WTC11 (cell line): ENCODE results near the gene CHD9. TPM values are rescaled to one million over a fixed set of nuclear protein-coding genes. Genes with fewer than 3 reads are reported as not detected.

ENCODE experiments used
- ATAC-seq: fragments of 200-7000 bp; cut with Tn5 transposase; 2 replicates; pipeline ENCODE4 v1.10.0; 2021; ENCODE audit warnings: mild to moderate bottlenecking, moderate library complexity
- CTCF ChIA-PET: fragments of 300-600 bp; sonication (Branson Sonifier 250); formaldehyde crosslinking; loops from one replicate; lab custom pipeline; 2021; ENCODE audit warnings: antibody characterized with exemption; lab: Charles Lee
- POLR2A ChIA-PET: fragments of 350-600 bp; sonication (Branson Sonifier 250); formaldehyde crosslinking; loops from one replicate; lab custom pipeline; 2021; ENCODE audit warnings: antibody characterized with exemption; lab: Charles Lee
- DNase-seq: peaks from one replicate; pipeline ENCODE4 v3.0.0; 2021; ENCODE audit warnings: low spot score
- H3K27ac Mint-ChIP-seq: 2 replicates; pipeline ENCODE4 v1.8.0; 2021; ENCODE audit warnings: mixed read lengths
- H3K27me3 Mint-ChIP-seq: 2 replicates; pipeline ENCODE4 v1.8.0; 2021; ENCODE audit warnings: low read depth, mild to moderate bottlenecking, moderate library complexity, mixed read lengths
- H3K36me3 Mint-ChIP-seq: 2 replicates; pipeline ENCODE4 v1.8.0; 2021; ENCODE audit warnings: mixed read lengths
- H3K4me1 Mint-ChIP-seq: 2 replicates; pipeline ENCODE4 v1.8.0; 2022; ENCODE audit warnings: mixed read lengths
- H3K4me3 Mint-ChIP-seq: 2 replicates; pipeline ENCODE4 v1.8.0; 2021; ENCODE audit warnings: mild to moderate bottlenecking, moderate library complexity, mixed read lengths
- H3K9me3 Mint-ChIP-seq: 2 replicates; pipeline ENCODE4 v1.8.0; 2021; ENCODE audit warnings: mixed read lengths
- ATF2 ChIP-seq: sonication (generic); formaldehyde crosslinking; IDR thresholded peaks from 2 replicates; pipeline ENCODE4 v1.8.1; 2022; ENCODE audit warnings: low read depth, missing genetic modification reagents, borderline replicate concordance
- ELF4 ChIP-seq: sonication (generic); formaldehyde crosslinking; IDR thresholded peaks from 2 replicates; pipeline ENCODE4 v1.8.1; 2022; ENCODE audit warnings: low read depth, mild to moderate bottlenecking, moderate library complexity, missing genetic modification reagents
- FOXJ3 ChIP-seq: sonication (generic); formaldehyde crosslinking; IDR thresholded peaks from 2 replicates; pipeline ENCODE4 v1.9.0; 2021; ENCODE audit warnings: missing genetic modification reagents, mild to moderate bottlenecking, borderline replicate concordance
- GTF2I ChIP-seq: fragments of 250-450 bp; sonication (Bioruptor Pico); conservative IDR thresholded peaks from 2 replicates; pipeline ENCODE4 v1.4.0; 2021; ENCODE audit warnings: mild to moderate bottlenecking
- HMGXB4 ChIP-seq: sonication (generic); formaldehyde crosslinking; IDR thresholded peaks from 2 replicates; pipeline ENCODE4 v1.8.1; 2023; ENCODE audit warnings: mild to moderate bottlenecking, moderate library complexity, missing genetic modification reagents
- JAZF1 ChIP-seq: fragments of 250-450 bp; sonication (Bioruptor Pico); IDR thresholded peaks from 2 replicates; pipeline ENCODE4 v1.9.0; 2021; ENCODE audit warnings: moderate library complexity, mild to moderate bottlenecking, inconsistent platforms
- MAX ChIP-seq: sonication (generic); formaldehyde crosslinking; IDR thresholded peaks from 2 replicates; pipeline ENCODE4 v1.8.0; 2022; ENCODE audit warnings: mild to moderate bottlenecking, missing genetic modification reagents
- NFYB ChIP-seq: sonication (generic); formaldehyde crosslinking; conservative IDR thresholded peaks from 2 replicates; pipeline ENCODE4 v1.8.0; 2022; ENCODE audit warnings: low read depth, missing genetic modification reagents
- NR1H2 ChIP-seq: sonication (generic); formaldehyde crosslinking; IDR thresholded peaks from 2 replicates; pipeline ENCODE4 v1.9.0; 2021; ENCODE audit warnings: mild to moderate bottlenecking, moderate library complexity, missing genetic modification reagents
- OVOL2 ChIP-seq: fragments of 250-450 bp; sonication (Bioruptor Pico); IDR thresholded peaks from 2 replicates; pipeline ENCODE4 v1.9.0; 2021; ENCODE audit warnings: mild to moderate bottlenecking, borderline replicate concordance
- PREB ChIP-seq: sonication (generic); formaldehyde crosslinking; IDR thresholded peaks from 2 replicates; pipeline ENCODE4 v1.8.1; 2022; ENCODE audit warnings: mild to moderate bottlenecking, missing genetic modification reagents, moderate library complexity, borderline replicate concordance
- SMAD3 ChIP-seq: sonication (generic); formaldehyde crosslinking; IDR thresholded peaks from 2 replicates; pipeline ENCODE4 v1.8.0; 2022; ENCODE audit warnings: missing genetic modification reagents, mild to moderate bottlenecking, borderline replicate concordance
- SMAD4 ChIP-seq: sonication (generic); formaldehyde crosslinking; IDR thresholded peaks from 2 replicates; pipeline ENCODE4 v1.8.0; 2022; ENCODE audit warnings: mild to moderate bottlenecking, missing genetic modification reagents
- TEAD4 ChIP-seq: sonication (generic); formaldehyde crosslinking; IDR thresholded peaks from 2 replicates; pipeline ENCODE4 v1.8.0; 2022; ENCODE audit warnings: mild to moderate bottlenecking, missing genetic modification reagents
- USF1 ChIP-seq: sonication (generic); formaldehyde crosslinking; IDR thresholded peaks from 2 replicates; pipeline ENCODE4 v1.8.0; 2022; ENCODE audit warnings: mild to moderate bottlenecking, missing genetic modification reagents
- ZBTB21 ChIP-seq: sonication (generic); formaldehyde crosslinking; IDR thresholded peaks from 2 replicates; pipeline ENCODE4 v1.8.1; 2023; ENCODE audit warnings: mild to moderate bottlenecking, missing genetic modification reagents, borderline replicate concordance
- ZBTB43 ChIP-seq: sonication (generic); formaldehyde crosslinking; IDR thresholded peaks from 2 replicates; pipeline ENCODE4 v1.8.1; 2023; ENCODE audit warnings: mild to moderate bottlenecking, missing genetic modification reagents
- ZNF138 ChIP-seq: sonication (generic); formaldehyde crosslinking; conservative IDR thresholded peaks from 2 replicates; pipeline ENCODE4 v1.8.1; 2022; ENCODE audit warnings: mild to moderate bottlenecking, moderate library complexity, missing genetic modification reagents
- ZNF317 ChIP-seq: sonication (generic); formaldehyde crosslinking; IDR thresholded peaks from 2 replicates; pipeline ENCODE4 v1.8.1; 2023; ENCODE audit warnings: low read depth, mild to moderate bottlenecking, moderate library complexity, missing genetic modification reagents, borderline replicate concordance
- ZNF396 ChIP-seq: fragments of 250-450 bp; sonication (Bioruptor Pico); IDR thresholded peaks from 2 replicates; pipeline ENCODE4 v1.8.0; 2021; ENCODE audit warnings: mild to moderate bottlenecking, moderate library complexity, borderline replicate concordance
- ZNF423 ChIP-seq: fragments of 250-450 bp; sonication (Bioruptor Pico); IDR thresholded peaks from 2 replicates; pipeline ENCODE4 v2.1.2; 2022; ENCODE audit warnings: mild to moderate bottlenecking, moderate library complexity
- ZNF425 ChIP-seq: fragments of 250-450 bp; sonication (Bioruptor Pico); conservative IDR thresholded peaks from 2 replicates; pipeline ENCODE4 v1.9.0; 2021; ENCODE audit warnings: mild to moderate bottlenecking
- ZNF512 ChIP-seq: sonication (generic); formaldehyde crosslinking; IDR thresholded peaks from 2 replicates; pipeline ENCODE4 v1.8.1; 2022; ENCODE audit warnings: missing genetic modification reagents, borderline replicate concordance
- ZSCAN18 ChIP-seq: fragments of 250-450 bp; sonication (Bioruptor Pico); IDR thresholded peaks from 2 replicates; pipeline ENCODE4 v2.1.2; 2022; ENCODE audit warnings: mild to moderate bottlenecking, moderate library complexity
- total RNA-seq: library from RNA; stranded (reverse); gene quantifications from 3 replicates; pipeline ENCODE4 v1.2.3, GENCODE V29; 2021

The CHD9 gene
- total RNA-seq, 1 experiment from 2014 or later: 31.3 TPM

GRCh38 chr16:53058882-53059281 is 4.1 kb downstream of the CHD9 start:
- Mint-ChIP-seq H3K27me3 (no peaks in the 10 kb centered on the region), H3K4me1 (peaks cover 40% of the 10 kb centered on the region), H3K36me3 (no peaks in the 10 kb centered on the region), H3K27ac (peak overlapping the region; percentile 90), H3K4me3 (no peak overlapping the region), H3K9me3 (no peaks in the 10 kb centered on the region)
- ChIA-PET POLR2A (no interaction called here), CTCF (no interaction called here)
- no peak for DNase-seq
- no peak for TF ChIP-seq USF1 (CRISPR knock-in tag)
- no peak for TF ChIP-seq SMAD3 (CRISPR knock-in tag)
- no peak for TF ChIP-seq ZSCAN18
- no peak for TF ChIP-seq JAZF1 (CRISPR knock-in tag)
- no peak for TF ChIP-seq OVOL2 (CRISPR knock-in tag)
- TF ChIP-seq NR1H2 (CRISPR knock-in tag): no peak
- TF ChIP-seq ZBTB43 (CRISPR knock-in tag): no peak
- TF ChIP-seq GTF2I: no peak
- TF ChIP-seq NFYB: no peak
- TF ChIP-seq SMAD4: no peak
- no peak for TF ChIP-seq HMGXB4 (CRISPR knock-in tag)
- no peak for TF ChIP-seq ZNF317 (CRISPR knock-in tag)
- no peak for TF ChIP-seq PREB
- ATAC-seq: no peak

- H3K36me3 Mint-ChIP-seq: no peaks in the 10 kb centered on the region
- peaks cover 35% of the 10 kb centered on the region for H3K4me1 Mint-ChIP-seq
- CTCF ChIA-PET: no interaction called here
- H3K4me3 Mint-ChIP-seq: no peak overlapping the region
- H3K27me3 Mint-ChIP-seq: no peaks in the 10 kb centered on the region
- no peak overlapping the region for H3K27ac Mint-ChIP-seq
- ATAC-seq: no peak
- H3K9me3 Mint-ChIP-seq: no peaks in the 10 kb centered on the region
- DNase-seq: no peak
- POLR2A ChIA-PET: no interaction called here
- no peak for TF ChIP-seq ELF4 (CRISPR knock-in tag)
- no peak for TF ChIP-seq ZNF425 (CRISPR knock-in tag)
- no peak for TF ChIP-seq ZNF423 (CRISPR knock-in tag)
- TF ChIP-seq TEAD4 (CRISPR knock-in tag): no peak
- no peak for TF ChIP-seq ZBTB21 (CRISPR knock-in tag)
- TF ChIP-seq ZNF396: no peak
- no peak for TF ChIP-seq FOXJ3 (CRISPR knock-in tag)
- no peak for TF ChIP-seq MAX (CRISPR knock-in tag)
- TF ChIP-seq ATF2 (CRISPR knock-in tag): no peak
- no peak for TF ChIP-seq ZNF138 (CRISPR knock-in tag)
- no peak for TF ChIP-seq ZNF512 (CRISPR knock-in tag)
These were observed 4.9 kb downstream of the CHD9 start for GRCh38 chr16:53059672-53060071.
